HG03196 (cell line): ENCODE data around the gene NIPBL.
"Not testable (repeated sequence)": the region's sequence is repeated elsewhere in the genome, so short reads cannot be mapped to it uniquely, and the experiment has no call there.

ENCODE experiments used
- ATAC-seq: cut with Tn5 transposase; IDR thresholded peaks from one replicate; pipeline ENCODE4 v1.9.1; 2021; ENCODE audit not compliant: unreplicated experiment

Gene NIPBL

GRCh38 chr5:36944607-36945225, 68.1 kb downstream of the NIPBL start:
- no peak for ATAC-seq

- ATAC-seq = no peak
Observed at GRCh38 chr5:36945687-36946086, 69.1 kb downstream of the NIPBL start.

GRCh38 chr5:36946101-36946500, 69.5 kb downstream of the NIPBL start:
- no peak for ATAC-seq

GRCh38 chr5:36948041-36948440, 71.5 kb downstream of the NIPBL start:
- no peak for ATAC-seq

GRCh38 chr5:36948650-36949049, 72.1 kb downstream of the NIPBL start:
- no peak for ATAC-seq

- ATAC-seq = no peak
Observed at GRCh38 chr5:36949593-36949992, 73.0 kb downstream of the NIPBL start.

- ATAC-seq = no peak
Observed at GRCh38 chr5:36950586-36951457, 74.3 kb downstream of the NIPBL start.

GRCh38 chr5:36953043-36953442, 76.5 kb downstream of the NIPBL start:
- no peak for ATAC-seq

GRCh38 chr5:36957953-36958537, 81.5 kb downstream of the NIPBL start:
- no peak for ATAC-seq

- ATAC-seq = no peak
Observed at GRCh38 chr5:36958612-36959011, 82.0 kb downstream of the NIPBL start.

- no peak for ATAC-seq
Observed at GRCh38 chr5:36965179-36965578, 88.6 kb downstream of the NIPBL start.

GRCh38 chr5:36969700-36970395, 93.3 kb downstream of the NIPBL start:
- ATAC-seq = no peak

GRCh38 chr5:36978196-36978595, 101.6 kb downstream of the NIPBL start:
- no peak for ATAC-seq

- ATAC-seq = no peak
Observed at GRCh38 chr5:36982146-36982545, 105.6 kb downstream of the NIPBL start.

GRCh38 chr5:36985387-36985786, 108.8 kb downstream of the NIPBL start:
- ATAC-seq = no peak

GRCh38 chr5:36988396-36988795, 111.8 kb downstream of the NIPBL start:
- ATAC-seq = no peak

- ATAC-seq = no peak
Observed at GRCh38 chr5:36998578-36998977, 122.0 kb downstream of the NIPBL start.

- no peak for ATAC-seq
Observed at GRCh38 chr5:37002176-37002751, 125.7 kb downstream of the NIPBL start.

- ATAC-seq = no peak
Observed at GRCh38 chr5:37005252-37005651, 128.7 kb downstream of the NIPBL start.

GRCh38 chr5:37005946-37006540, 129.5 kb downstream of the NIPBL start:
- no peak for ATAC-seq

GRCh38 chr5:37013181-37013580, 136.6 kb downstream of the NIPBL start:
- not testable (repeated sequence) for ATAC-seq
